ENCODE measurements around the gene ZNF346. TPM values are rescaled to one million over a fixed set of nuclear protein-coding genes. Genes with fewer than 3 reads are reported as not detected.

ZNF346 gene
- total RNA-seq, 1 experiment from 2014 or later: 32.5 TPM

GRCh38 chr5:177015156-177015555 lies 7.3 kb upstream of the ZNF346 start:
- H3K9me3 Mint-ChIP-seq (ENCODE audit: unreplicated experiment): no peaks in the 10 kb centered on the region

DNA sequence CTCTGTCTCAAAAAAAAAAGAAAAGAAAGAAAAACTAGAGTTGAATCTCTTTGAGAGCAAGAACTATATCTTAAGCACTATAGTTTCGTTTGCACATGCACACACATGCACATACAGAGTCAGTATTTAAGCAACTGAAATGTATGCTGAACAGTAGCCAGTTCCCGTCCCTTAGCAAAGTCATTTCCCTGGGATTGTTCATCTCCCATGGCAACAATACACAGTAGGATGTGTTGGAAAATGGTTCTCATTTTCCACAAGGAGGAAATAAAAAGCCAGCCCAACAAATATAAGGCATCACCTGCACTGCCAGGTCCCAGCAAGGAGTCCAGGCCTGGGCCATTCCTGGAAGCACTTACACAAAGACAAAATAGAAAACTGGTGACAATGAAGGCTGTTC lies 4.2 kb upstream of the ZNF346 start:
- CTCF ChIA-PET: interaction anchor here (0.6 to 1.3 kb wide), 2 partner anchors 13 to 87 kb away, joined by 3 to 5 read pairs; no protein-coding TSS in a partner anchor
- Mint-ChIP-seq H3K27ac (ENCODE audit: low read depth, unreplicated experiment) (no peak overlapping the region), H3K9me3 (ENCODE audit: unreplicated experiment) (no peaks in the 10 kb centered on the region), H3K4me3 (ENCODE audit: unreplicated experiment) (no peak overlapping the region), H3K27me3 (ENCODE audit: insufficient read depth, unreplicated experiment) (no peaks in the 10 kb centered on the region), H3K4me1 (ENCODE audit: insufficient read depth, unreplicated experiment) (peaks cover 14% of the 10 kb centered on the region), H3K36me3 (ENCODE audit: insufficient read depth, unreplicated experiment) (peaks cover 18% of the 10 kb centered on the region)
- BruUV-seq (replicated peaks): no TSS peak
- intact Hi-C loops (cut with micrococcal nuclease): no loop called here
- TF ChIP-seq, protein P1, sequence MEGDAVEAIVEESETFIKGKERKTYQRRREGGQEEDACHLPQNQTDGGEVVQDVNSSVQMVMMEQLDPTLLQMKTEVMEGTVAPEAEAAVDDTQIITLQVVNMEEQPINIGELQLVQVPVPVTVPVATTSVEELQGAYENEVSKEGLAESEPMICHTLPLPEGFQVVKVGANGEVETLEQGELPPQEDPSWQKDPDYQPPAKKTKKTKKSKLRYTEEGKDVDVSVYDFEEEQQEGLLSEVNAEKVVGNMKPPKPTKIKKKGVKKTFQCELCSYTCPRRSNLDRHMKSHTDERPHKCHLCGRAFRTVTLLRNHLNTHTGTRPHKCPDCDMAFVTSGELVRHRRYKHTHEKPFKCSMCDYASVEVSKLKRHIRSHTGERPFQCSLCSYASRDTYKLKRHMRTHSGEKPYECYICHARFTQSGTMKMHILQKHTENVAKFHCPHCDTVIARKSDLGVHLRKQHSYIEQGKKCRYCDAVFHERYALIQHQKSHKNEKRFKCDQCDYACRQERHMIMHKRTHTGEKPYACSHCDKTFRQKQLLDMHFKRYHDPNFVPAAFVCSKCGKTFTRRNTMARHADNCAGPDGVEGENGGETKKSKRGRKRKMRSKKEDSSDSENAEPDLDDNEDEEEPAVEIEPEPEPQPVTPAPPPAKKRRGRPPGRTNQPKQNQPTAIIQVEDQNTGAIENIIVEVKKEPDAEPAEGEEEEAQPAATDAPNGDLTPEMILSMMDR (IDR thresholded peaks at IDR 0.05; ENCODE audit: unreplicated experiment): no peak
- DNase-seq (ENCODE audit: unreplicated experiment): no peak
- POLR2A ChIA-PET: interaction anchor here (0.5 to 7.1 kb wide), 2 partner anchors 11 to 121 kb away, joined by 5 to 136 read pairs; partner anchors contain the start of gene UIMC1

More at GRCh38 chr5:177015156-177015555, 7.3 kb upstream of the ZNF346 start:
- CTCF ChIA-PET: interaction anchor here (0.6 to 0.8 kb wide), 2 partner anchors 56 to 357 kb away, joined by 3 read pairs; no protein-coding TSS in a partner anchor
- Mint-ChIP-seq H3K27me3 (ENCODE audit: insufficient read depth, unreplicated experiment) (no peaks in the 10 kb centered on the region), H3K36me3 (ENCODE audit: insufficient read depth, unreplicated experiment) (peaks cover 3% of the 10 kb centered on the region), H3K4me3 (ENCODE audit: unreplicated experiment) (no peak overlapping the region), H3K27ac (ENCODE audit: low read depth, unreplicated experiment) (no peak overlapping the region), H3K4me1 (ENCODE audit: insufficient read depth, unreplicated experiment) (no peaks in the 10 kb centered on the region)
- intact Hi-C loops (cut with micrococcal nuclease): no loop called here
- TF ChIP-seq, protein P1 (IDR thresholded peaks at IDR 0.05; ENCODE audit: unreplicated experiment): no peak
- POLR2A ChIA-PET: interaction anchor here (1.5 kb wide), 1 partner anchor 8 kb away, joined by 4 read pairs; the partner anchor contains the start of gene UIMC1
- DNase-seq (ENCODE audit: unreplicated experiment): no peak
- BruUV-seq (replicated peaks): no TSS peak

- Mint-ChIP-seq H3K4me1 (ENCODE audit: insufficient read depth, unreplicated experiment) (peaks cover 23% of the 10 kb centered on the region), H3K27me3 (ENCODE audit: insufficient read depth, unreplicated experiment) (no peaks in the 10 kb centered on the region), H3K27ac (ENCODE audit: low read depth, unreplicated experiment) (no peak overlapping the region), H3K9me3 (ENCODE audit: unreplicated experiment) (no peaks in the 10 kb centered on the region), H3K36me3 (ENCODE audit: insufficient read depth, unreplicated experiment) (peaks cover 18% of the 10 kb centered on the region), H3K4me3 (ENCODE audit: unreplicated experiment) (no peak overlapping the region)
- no TSS peak for BruUV-seq (replicated peaks)
- intact Hi-C loops (cut with micrococcal nuclease): no loop called here
- DNase-seq (ENCODE audit: unreplicated experiment): no peak
- ChIA-PET CTCF (interaction anchor here (0.6 to 2.6 kb wide), 9 partner anchors 12 to 362 kb away, joined by 3 to 13 read pairs (median 4); no protein-coding TSS in a partner anchor), POLR2A (interaction anchor here (0.6 to 7.1 kb wide), 6 partner anchors 8 to 527 kb away, joined by 3 to 136 read pairs (median 3); partner anchors contain the start of gene UIMC1)
- TF ChIP-seq, protein P1 (IDR thresholded peaks at IDR 0.05; ENCODE audit: unreplicated experiment): no peak
Observed at GRCh38 chr5:177020033-177020432, 2.5 kb upstream of the ZNF346 start.

DNA sequence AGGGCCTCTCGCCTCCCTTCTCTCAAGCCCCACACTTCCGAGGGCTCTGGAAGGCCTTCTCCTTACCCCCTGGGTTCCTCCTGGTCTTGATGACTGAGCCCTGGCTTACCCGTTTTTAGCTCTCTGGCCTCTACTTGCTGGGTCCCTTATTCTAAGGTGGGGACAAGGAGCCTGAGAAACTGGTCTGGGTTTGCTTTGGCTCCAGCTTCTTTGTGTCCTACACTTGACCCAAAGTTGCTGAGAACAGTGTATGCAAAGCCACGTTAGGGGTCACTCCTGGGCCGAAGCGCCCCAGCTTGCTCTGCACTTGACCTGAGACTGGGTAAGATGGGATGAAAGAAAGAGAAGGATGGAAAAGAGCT lies 788 bp downstream of the ZNF346 start:
- DNase-seq (ENCODE audit: unreplicated experiment): no peak
- intact Hi-C loops (cut with micrococcal nuclease): loop anchor here (2.0 kb wide), 1 partner anchor 16 kb away; the partner anchor contains the start of gene UIMC1
- no TSS peak for BruUV-seq (replicated peaks)
- POLR2A ChIA-PET: interaction anchor here (0.5 to 7.1 kb wide), 7 partner anchors 10 to 47 kb away, joined by 3 to 136 read pairs (median 4); partner anchors contain the start of gene UIMC1
- Mint-ChIP-seq H3K9me3 (ENCODE audit: unreplicated experiment) (no peaks in the 10 kb centered on the region), H3K36me3 (ENCODE audit: insufficient read depth, unreplicated experiment) (peaks cover 41% of the 10 kb centered on the region), H3K27me3 (ENCODE audit: insufficient read depth, unreplicated experiment) (no peaks in the 10 kb centered on the region), H3K4me3 (ENCODE audit: unreplicated experiment) (peak overlapping the region; percentile 92), H3K4me1 (ENCODE audit: insufficient read depth, unreplicated experiment) (peaks cover 29% of the 10 kb centered on the region), H3K27ac (ENCODE audit: low read depth, unreplicated experiment) (peak overlapping the region; percentile 98)
- TF ChIP-seq, protein P1 (IDR thresholded peaks at IDR 0.05; ENCODE audit: unreplicated experiment): no peak
- CTCF ChIA-PET: interaction anchor here (0.6 to 1.7 kb wide), 9 partner anchors 8 to 363 kb away, joined by 3 to 5 read pairs (median 4); no protein-coding TSS in a partner anchor
